OCI-LY3 (cell line): ENCODE measurements around the gene SLC39A3.

Experiments used
- EZH2phosphoT487 ChIP-seq: fragments of 200-600 bp; shearing (Covaris generic); IDR thresholded peaks from 2 replicates; pipeline ENCODE4 v1.6.1; 2018; ENCODE audit warnings: antibody characterized with exemption, mixed run types, low read depth
- TF ChIP-seq, protein P1 (sequence below): fragments of 200-600, 300-600 bp; sonication (generic); IDR thresholded peaks from 2 replicates; pipeline ENCODE4 v1.5.1; 2014; ENCODE audit warnings: antibody characterized with exemption, low read length, low read depth

DNA sequence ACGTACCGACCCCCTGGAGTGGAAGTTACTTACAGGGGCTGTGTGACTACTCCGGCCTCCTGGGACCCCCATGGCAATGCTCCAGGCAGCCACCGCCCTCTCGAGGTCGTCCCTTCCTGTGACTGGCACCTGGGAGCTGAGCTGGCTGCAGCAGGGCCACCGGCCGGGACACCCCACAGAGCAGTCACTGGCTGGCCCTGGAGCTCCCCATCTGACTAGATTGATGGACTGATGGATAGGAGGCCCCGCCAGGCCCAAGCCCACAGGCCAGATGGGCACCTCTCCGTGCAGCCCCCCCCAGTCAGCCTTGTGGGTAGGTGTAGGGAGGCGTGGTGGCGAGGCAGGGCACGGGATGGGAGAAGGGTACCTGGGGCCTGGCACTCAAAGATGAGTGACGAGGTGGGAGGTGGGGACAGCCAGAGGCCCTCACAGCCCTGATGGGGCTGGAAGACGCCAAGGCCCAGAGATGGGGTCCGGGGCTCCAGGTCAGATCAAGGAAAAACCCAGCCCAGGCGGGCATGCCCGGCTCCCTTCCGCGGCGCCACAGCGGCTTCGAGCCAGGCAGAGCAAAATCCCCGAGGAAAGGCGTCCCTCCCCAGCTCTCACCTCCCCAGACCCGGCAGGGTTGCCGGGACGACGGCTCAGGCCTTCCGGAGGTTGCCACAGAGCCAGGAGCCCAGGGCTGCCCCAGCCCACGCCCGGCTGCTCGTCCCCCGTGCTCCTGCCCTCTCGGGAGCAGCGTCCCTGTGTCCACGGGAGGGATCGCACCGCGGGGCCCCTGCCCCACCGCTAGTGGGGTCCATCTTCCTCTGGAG is 8.4 kb downstream of the SLC39A3 start:
- TF ChIP-seq, protein P1, sequence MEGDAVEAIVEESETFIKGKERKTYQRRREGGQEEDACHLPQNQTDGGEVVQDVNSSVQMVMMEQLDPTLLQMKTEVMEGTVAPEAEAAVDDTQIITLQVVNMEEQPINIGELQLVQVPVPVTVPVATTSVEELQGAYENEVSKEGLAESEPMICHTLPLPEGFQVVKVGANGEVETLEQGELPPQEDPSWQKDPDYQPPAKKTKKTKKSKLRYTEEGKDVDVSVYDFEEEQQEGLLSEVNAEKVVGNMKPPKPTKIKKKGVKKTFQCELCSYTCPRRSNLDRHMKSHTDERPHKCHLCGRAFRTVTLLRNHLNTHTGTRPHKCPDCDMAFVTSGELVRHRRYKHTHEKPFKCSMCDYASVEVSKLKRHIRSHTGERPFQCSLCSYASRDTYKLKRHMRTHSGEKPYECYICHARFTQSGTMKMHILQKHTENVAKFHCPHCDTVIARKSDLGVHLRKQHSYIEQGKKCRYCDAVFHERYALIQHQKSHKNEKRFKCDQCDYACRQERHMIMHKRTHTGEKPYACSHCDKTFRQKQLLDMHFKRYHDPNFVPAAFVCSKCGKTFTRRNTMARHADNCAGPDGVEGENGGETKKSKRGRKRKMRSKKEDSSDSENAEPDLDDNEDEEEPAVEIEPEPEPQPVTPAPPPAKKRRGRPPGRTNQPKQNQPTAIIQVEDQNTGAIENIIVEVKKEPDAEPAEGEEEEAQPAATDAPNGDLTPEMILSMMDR = no peak
- TF ChIP-seq EZH2phosphoT487 = no peak
